HepG2 (cell line): Measurements from ENCODE around the gene FLVCR1. TPM values are rescaled to one million over a fixed set of nuclear protein-coding genes. Genes with fewer than 3 reads are reported as not detected.
A peak's percentile ranks its signal among the peaks of the same experiment; 100 is the strongest.

Source experiments
- ARID5B ChIP-seq: IDR thresholded peaks from 2 replicates; pipeline ENCODE4 v1.4.0; 2020; ENCODE audit warnings: mild to moderate bottlenecking, missing genetic modification reagents
- EEA1 ChIP-seq: sonication (generic); formaldehyde crosslinking; IDR thresholded peaks from 2 replicates; pipeline ENCODE4 v1.5.1; 2020; ENCODE audit warnings: mild to moderate bottlenecking, missing genetic modification reagents, borderline replicate concordance
- MED1 ChIP-seq: sonication (generic); formaldehyde crosslinking; IDR thresholded peaks from 2 replicates; pipeline ENCODE4 v1.4.0; 2020; ENCODE audit warnings: missing genetic modification reagents
- MED8 ChIP-seq: sonication (generic); formaldehyde crosslinking; IDR thresholded peaks from 2 replicates; pipeline ENCODE4 v1.8.1; 2023; ENCODE audit warnings: mild to moderate bottlenecking, missing genetic modification reagents; ENCODE audit not compliant: insufficient replicate concordance
- NBN ChIP-seq: fragments of 450-650 bp; conservative IDR thresholded peaks from 2 replicates; pipeline ENCODE4 v1.6.1; 2017
- TRAFD1 ChIP-seq: sonication (generic); formaldehyde crosslinking; IDR thresholded peaks from 2 replicates; pipeline ENCODE4 v1.5.1; 2020; ENCODE audit warnings: missing genetic modification reagents, mild to moderate bottlenecking, borderline replicate concordance
- ZFP91 ChIP-seq: sonication (generic); formaldehyde crosslinking; IDR thresholded peaks from 2 replicates; pipeline ENCODE4 v1.9.0; 2022; ENCODE audit warnings: missing genetic modification reagents, mild to moderate bottlenecking, borderline replicate concordance
- ZGPAT ChIP-seq: IDR thresholded peaks from 2 replicates; pipeline ENCODE4 v1.6.1; 2016; ENCODE audit warnings: mild to moderate bottlenecking
- ZNF124 ChIP-seq: sonication (generic); formaldehyde crosslinking; IDR thresholded peaks from 2 replicates; pipeline ENCODE4 v1.4.0; 2020; ENCODE audit warnings: missing genetic modification reagents
- ZNF136 ChIP-seq: sonication (generic); formaldehyde crosslinking; IDR thresholded peaks from 2 replicates; pipeline ENCODE4 v1.8.1; 2022; ENCODE audit warnings: low read depth, mild to moderate bottlenecking, moderate library complexity, missing genetic modification reagents
- ZNF543 ChIP-seq: sonication (generic); formaldehyde crosslinking; IDR thresholded peaks from 2 replicates; pipeline ENCODE4 v1.4.0; 2020; ENCODE audit warnings: mild to moderate bottlenecking, missing genetic modification reagents
- ZNF546 ChIP-seq: sonication (generic); formaldehyde crosslinking; conservative IDR thresholded peaks from 2 replicates; pipeline ENCODE4 v1.8.1; 2023; ENCODE audit warnings: mild to moderate bottlenecking, missing genetic modification reagents
- ZNF556 ChIP-seq: sonication (generic); formaldehyde crosslinking; IDR thresholded peaks from 2 replicates; pipeline ENCODE4 v1.4.0; 2020; ENCODE audit warnings: mild to moderate bottlenecking, missing genetic modification reagents, borderline replicate concordance
- ZNF576 ChIP-seq: sonication (generic); formaldehyde crosslinking; IDR thresholded peaks from 2 replicates; pipeline ENCODE4 v1.4.0; 2020; ENCODE audit warnings: mild to moderate bottlenecking, missing genetic modification reagents
- ZNF660 ChIP-seq: sonication (generic); formaldehyde crosslinking; IDR thresholded peaks from 2 replicates; pipeline ENCODE4 v1.5.1; 2020; ENCODE audit warnings: mild to moderate bottlenecking, low read depth, missing genetic modification reagents, borderline replicate concordance
- ZNF83 ChIP-seq: sonication (generic); formaldehyde crosslinking; IDR thresholded peaks from 2 replicates; pipeline ENCODE4 v1.4.0; 2020; ENCODE audit warnings: missing genetic modification reagents, mild to moderate bottlenecking, borderline replicate concordance
- ZNF839 ChIP-seq: sonication (generic); formaldehyde crosslinking; IDR thresholded peaks from 2 replicates; pipeline ENCODE4 v1.4.0; 2020; ENCODE audit warnings: missing genetic modification reagents, mild to moderate bottlenecking, borderline replicate concordance
- polyA plus RNA-seq, 8 experiments: library from polyadenylated mRNA; depleted of rRNA in 3 of 8; stranded (reverse) in 7 of 8; unstranded in 1 of 8; fragments of >200 nt; fragmentation: Illumina TruSeq in 4 of 8; extraction: Trizol in 4 of 8; gene quantifications; 2 replicates each; pipeline versions ENCODE4 v1.2.1 to v1.2.3, GENCODE V29; 2011 to 2016; ENCODE audit warnings: low read depth in 4 of 8, missing spikeins in 1 of 8, mixed read lengths in 1 of 8; ENCODE audit not compliant: insufficient read depth in 1 of 8
- total RNA-seq, 5 experiments: library from RNA; depleted of rRNA; stranded (reverse); fragments of >200 nt; fragmentation: Illumina TruSeq; extraction: Trizol; gene quantifications; 2 replicates each; pipeline ENCODE4 v1.2.3, GENCODE V29; 2016; ENCODE audit warnings: low read depth in 1 of 5
- TF ChIP-seq, protein P1 (sequence below): sonication (generic); formaldehyde crosslinking; IDR thresholded peaks from 2 replicates; pipeline ENCODE4 v1.4.0; 2020; ENCODE audit warnings: mild to moderate bottlenecking, missing genetic modification reagents, borderline replicate concordance

FLVCR1 gene
- total and polyA plus RNA-seq, 2 of the 13 experiments (the other 11 are each of a cell fraction or from before 2014, with no cell fraction given), result 14.8 to 39.8 TPM

DNA sequence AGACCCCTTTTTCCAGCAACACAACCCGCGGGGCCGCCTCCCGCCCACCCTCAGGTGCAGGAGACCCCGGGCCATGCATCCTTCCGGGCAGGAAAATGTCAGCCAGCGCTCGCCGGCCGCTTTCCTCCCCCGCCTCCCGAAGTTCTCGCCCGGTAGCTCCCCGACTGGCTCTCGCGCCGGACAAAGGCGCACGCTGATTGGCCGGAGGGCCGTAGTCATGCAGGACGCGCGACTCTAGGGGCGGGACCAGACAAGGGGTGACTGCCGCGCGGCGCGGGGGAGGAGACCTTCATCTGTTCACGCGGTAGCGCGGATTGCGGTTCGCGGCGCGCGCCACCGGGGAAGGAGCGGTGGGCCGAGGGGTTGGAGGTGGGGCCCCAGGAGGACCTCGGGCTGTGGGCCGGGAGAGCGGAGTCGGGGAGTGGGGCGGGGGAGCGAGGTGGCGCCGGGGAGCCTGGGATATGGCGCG is at the start of gene FLVCR1 (continued):
- peak; percentile 37; the same call in 1 of the 2 replicates for TF ChIP-seq ZNF556 (CRISPR knock-in tag)
- 0 out of 2 replicates have a peak, but pooled peaks have one; percentile 23 for TF ChIP-seq ZNF136
- 0 out of 2 replicates have a peak, but pooled peaks have one; percentile 28 for TF ChIP-seq ZNF543 (CRISPR knock-in tag)
- TF ChIP-seq ZNF83 (CRISPR knock-in tag), result no peak; the same call in 1 of the 2 replicates
- TF ChIP-seq ZNF839, result peak; percentile 63; the same call in 1 of the 2 replicates
- TF ChIP-seq ZNF124 (CRISPR knock-in tag), result no peak
- TF ChIP-seq ZNF546 (CRISPR knock-in tag), result no peak
- TF ChIP-seq ZGPAT (CRISPR knock-in tag), result no peak
- TF ChIP-seq ZNF576 (CRISPR knock-in tag), result no peak
- peak; percentile 25 for TF ChIP-seq MED8
- no peak for TF ChIP-seq EEA1 (CRISPR knock-in tag)
- no peak for TF ChIP-seq ZNF660 (CRISPR knock-in tag)
- TF ChIP-seq ZFP91 (CRISPR knock-in tag), result no peak; the same call in 1 of the 2 replicates
- peak; percentile 24 for TF ChIP-seq ARID5B
- TF ChIP-seq, protein P1, sequence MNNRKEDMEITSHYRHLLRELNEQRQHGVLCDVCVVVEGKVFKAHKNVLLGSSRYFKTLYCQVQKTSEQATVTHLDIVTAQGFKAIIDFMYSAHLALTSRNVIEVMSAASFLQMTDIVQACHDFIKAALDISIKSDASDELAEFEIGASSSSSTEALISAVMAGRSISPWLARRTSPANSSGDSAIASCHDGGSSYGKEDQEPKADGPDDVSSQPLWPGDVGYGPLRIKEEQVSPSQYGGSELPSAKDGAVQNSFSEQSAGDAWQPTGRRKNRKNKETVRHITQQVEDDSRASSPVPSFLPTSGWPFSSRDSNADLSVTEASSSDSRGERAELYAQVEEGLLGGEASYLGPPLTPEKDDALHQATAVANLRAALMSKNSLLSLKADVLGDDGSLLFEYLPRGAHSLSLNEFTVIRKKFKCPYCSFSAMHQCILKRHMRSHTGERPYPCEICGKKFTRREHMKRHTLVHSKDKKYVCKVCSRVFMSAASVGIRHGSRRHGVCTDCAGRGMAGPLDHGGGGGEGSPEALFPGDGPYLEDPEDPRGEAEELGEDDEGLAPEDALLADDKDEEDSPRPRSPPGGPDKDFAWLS (CRISPR knock-in tag), result no peak
- no peak for TF ChIP-seq NBN
- peak; percentile 68; the same call in 1 of the 2 replicates for TF ChIP-seq TRAFD1 (CRISPR knock-in tag)
- TF ChIP-seq MED1 (CRISPR knock-in tag), result no peak
